Endothelial cell of umbilical vein (primary cell): ENCODE measurements around the gene PSMA7.

Experiments
- EZH2 ChIP-seq: IDR thresholded peaks from 2 replicates; pipeline ENCODE4 v1.6.1; 2012; ENCODE audit warnings: borderline replicate concordance, low read depth, mild to moderate bottlenecking, moderate library complexity, low read length, inconsistent platforms; ENCODE audit not compliant: severe bottlenecking
- POLR2A ChIP-seq: IDR thresholded peaks from 2 replicates; pipeline ENCODE4 v1.6.1; 2012; ENCODE audit warnings: low read depth, mild to moderate bottlenecking, control low read depth, low read length
- TF ChIP-seq, protein P1 (sequence below), 2 donors: IDR thresholded peaks; 1 replicate in 1 of 2; 2 replicates in 1 of 2; pipeline ENCODE4 v1.5.1; 2011; ENCODE audit warnings: low read length in 2 of 2, mild to moderate bottlenecking in 2 of 2, moderate library complexity in 2 of 2, control low read depth in 1 of 2, inconsistent platforms in 1 of 2, low read depth in 1 of 2; ENCODE audit not compliant: insufficient read depth in 1 of 2; ENCODE audit errors: extremely low read depth in 1 of 2

DNA sequence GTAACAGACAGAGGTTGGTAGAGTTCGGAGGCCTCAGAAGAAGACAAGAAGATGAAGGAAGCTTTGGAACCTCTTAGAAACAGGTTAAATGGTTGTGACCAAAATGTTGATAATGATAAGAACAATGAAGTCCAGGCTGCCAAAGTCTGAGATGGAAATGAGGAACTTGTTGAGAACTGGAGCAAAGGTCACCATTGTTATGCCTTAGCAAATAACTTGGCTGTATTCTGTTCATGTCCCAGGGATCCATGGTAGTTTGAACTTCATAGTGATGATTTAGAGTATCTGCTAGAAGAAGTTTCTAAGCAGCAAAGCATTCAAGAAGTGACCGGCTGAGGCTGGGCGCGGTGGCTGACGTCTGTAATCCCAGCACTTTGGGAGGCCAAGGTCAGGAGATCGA lies 32.0 kb downstream of the PSMA7 start:
- TF ChIP-seq, protein P1, sequence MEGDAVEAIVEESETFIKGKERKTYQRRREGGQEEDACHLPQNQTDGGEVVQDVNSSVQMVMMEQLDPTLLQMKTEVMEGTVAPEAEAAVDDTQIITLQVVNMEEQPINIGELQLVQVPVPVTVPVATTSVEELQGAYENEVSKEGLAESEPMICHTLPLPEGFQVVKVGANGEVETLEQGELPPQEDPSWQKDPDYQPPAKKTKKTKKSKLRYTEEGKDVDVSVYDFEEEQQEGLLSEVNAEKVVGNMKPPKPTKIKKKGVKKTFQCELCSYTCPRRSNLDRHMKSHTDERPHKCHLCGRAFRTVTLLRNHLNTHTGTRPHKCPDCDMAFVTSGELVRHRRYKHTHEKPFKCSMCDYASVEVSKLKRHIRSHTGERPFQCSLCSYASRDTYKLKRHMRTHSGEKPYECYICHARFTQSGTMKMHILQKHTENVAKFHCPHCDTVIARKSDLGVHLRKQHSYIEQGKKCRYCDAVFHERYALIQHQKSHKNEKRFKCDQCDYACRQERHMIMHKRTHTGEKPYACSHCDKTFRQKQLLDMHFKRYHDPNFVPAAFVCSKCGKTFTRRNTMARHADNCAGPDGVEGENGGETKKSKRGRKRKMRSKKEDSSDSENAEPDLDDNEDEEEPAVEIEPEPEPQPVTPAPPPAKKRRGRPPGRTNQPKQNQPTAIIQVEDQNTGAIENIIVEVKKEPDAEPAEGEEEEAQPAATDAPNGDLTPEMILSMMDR (IDR thresholded peaks at IDR 0.05; ENCODE audit: extremely low read depth in 1 of 2, insufficient read depth in 1 of 2, low read depth in 1 of 2, low read length in 2 of 2) = no peak
- no peak for TF ChIP-seq POLR2A
- TF ChIP-seq EZH2 = no peak
